WTC11 (cell line): ENCODE results near the gene SYT17. TPM values are rescaled to one million over a fixed set of nuclear protein-coding genes. Genes with fewer than 3 reads are reported as not detected.

Experiments
- ATAC-seq: fragments of 200-7000 bp; cut with Tn5 transposase; 2 replicates; pipeline ENCODE4 v1.10.0; 2021; ENCODE audit warnings: mild to moderate bottlenecking, moderate library complexity
- CTCF ChIA-PET: fragments of 300-600 bp; sonication (Branson Sonifier 250); formaldehyde crosslinking; loops from one replicate; lab custom pipeline; 2021; ENCODE audit warnings: antibody characterized with exemption; lab: Charles Lee
- POLR2A ChIA-PET: fragments of 350-600 bp; sonication (Branson Sonifier 250); formaldehyde crosslinking; loops from one replicate; lab custom pipeline; 2021; ENCODE audit warnings: antibody characterized with exemption; lab: Charles Lee
- DNase-seq: peaks from one replicate; pipeline ENCODE4 v3.0.0; 2021; ENCODE audit warnings: low spot score
- H3K27ac Mint-ChIP-seq: 2 replicates; pipeline ENCODE4 v1.8.0; 2021; ENCODE audit warnings: mixed read lengths
- H3K27me3 Mint-ChIP-seq: 2 replicates; pipeline ENCODE4 v1.8.0; 2021; ENCODE audit warnings: low read depth, mild to moderate bottlenecking, moderate library complexity, mixed read lengths
- H3K36me3 Mint-ChIP-seq: 2 replicates; pipeline ENCODE4 v1.8.0; 2021; ENCODE audit warnings: mixed read lengths
- H3K4me1 Mint-ChIP-seq: 2 replicates; pipeline ENCODE4 v1.8.0; 2022; ENCODE audit warnings: mixed read lengths
- H3K4me3 Mint-ChIP-seq: 2 replicates; pipeline ENCODE4 v1.8.0; 2021; ENCODE audit warnings: mild to moderate bottlenecking, moderate library complexity, mixed read lengths
- H3K9me3 Mint-ChIP-seq: 2 replicates; pipeline ENCODE4 v1.8.0; 2021; ENCODE audit warnings: mixed read lengths
- ATF1 ChIP-seq: sonication (generic); formaldehyde crosslinking; IDR thresholded peaks from 2 replicates; pipeline ENCODE4 v1.8.1; 2023; ENCODE audit warnings: mild to moderate bottlenecking, moderate library complexity, missing genetic modification reagents
- ATF3 ChIP-seq: sonication (generic); formaldehyde crosslinking; conservative IDR thresholded peaks from 2 replicates; pipeline ENCODE4 v1.8.1; 2022; ENCODE audit warnings: mild to moderate bottlenecking, missing genetic modification reagents
- ATF6 ChIP-seq: sonication (generic); formaldehyde crosslinking; IDR thresholded peaks from 2 replicates; pipeline ENCODE4 v1.8.1; 2023; ENCODE audit warnings: mild to moderate bottlenecking, missing genetic modification reagents
- E2F4 ChIP-seq: sonication (generic); formaldehyde crosslinking; IDR thresholded peaks from 2 replicates; pipeline ENCODE4 v1.8.1; 2022; ENCODE audit warnings: low read depth, mild to moderate bottlenecking, moderate library complexity, missing genetic modification reagents, borderline replicate concordance
- E2F5 ChIP-seq: sonication (generic); formaldehyde crosslinking; IDR thresholded peaks from 2 replicates; pipeline ENCODE4 v1.8.1; 2022; ENCODE audit warnings: mild to moderate bottlenecking, moderate library complexity, missing genetic modification reagents
- ELF4 ChIP-seq: sonication (generic); formaldehyde crosslinking; IDR thresholded peaks from 2 replicates; pipeline ENCODE4 v1.8.1; 2022; ENCODE audit warnings: low read depth, mild to moderate bottlenecking, moderate library complexity, missing genetic modification reagents
- EMX1 ChIP-seq: fragments of 250-450 bp; sonication (Bioruptor Pico); IDR thresholded peaks from 2 replicates; pipeline ENCODE4 v1.8.0; 2021; ENCODE audit warnings: mild to moderate bottlenecking
- ESRRA ChIP-seq: sonication (generic); formaldehyde crosslinking; IDR thresholded peaks from 2 replicates; pipeline ENCODE4 v1.8.1; 2022; ENCODE audit warnings: mild to moderate bottlenecking, missing genetic modification reagents, borderline replicate concordance
- FOXK1 ChIP-seq: sonication (generic); formaldehyde crosslinking; IDR thresholded peaks from 2 replicates; pipeline ENCODE4 v1.8.0; 2022; ENCODE audit warnings: mild to moderate bottlenecking, moderate library complexity, missing genetic modification reagents
- GRHL2 ChIP-seq: fragments of 250-450 bp; sonication (Bioruptor Pico); IDR thresholded peaks from 2 replicates; pipeline ENCODE4 v1.8.0; 2022; ENCODE audit warnings: mild to moderate bottlenecking, moderate library complexity; ENCODE audit not compliant: insufficient replicate concordance, severe bottlenecking
- JAZF1 ChIP-seq: fragments of 250-450 bp; sonication (Bioruptor Pico); IDR thresholded peaks from 2 replicates; pipeline ENCODE4 v1.9.0; 2021; ENCODE audit warnings: moderate library complexity, mild to moderate bottlenecking, inconsistent platforms
- KAT7 ChIP-seq: sonication (generic); formaldehyde crosslinking; IDR thresholded peaks from 2 replicates; pipeline ENCODE4 v1.8.1; 2023; ENCODE audit warnings: missing genetic modification reagents, mild to moderate bottlenecking, borderline replicate concordance
- MLX ChIP-seq: sonication (generic); formaldehyde crosslinking; IDR thresholded peaks from 2 replicates; pipeline ENCODE4 v1.8.1; 2023; ENCODE audit warnings: mild to moderate bottlenecking, missing genetic modification reagents, moderate library complexity
- NR1H2 ChIP-seq: sonication (generic); formaldehyde crosslinking; IDR thresholded peaks from 2 replicates; pipeline ENCODE4 v1.9.0; 2021; ENCODE audit warnings: mild to moderate bottlenecking, moderate library complexity, missing genetic modification reagents
- PRDM15 ChIP-seq: sonication (generic); formaldehyde crosslinking; IDR thresholded peaks from 2 replicates; pipeline ENCODE4 v1.8.0; 2022; ENCODE audit warnings: missing genetic modification reagents
- PRRX2 ChIP-seq: fragments of 250-450 bp; sonication (Bioruptor Pico); IDR thresholded peaks from 2 replicates; pipeline ENCODE4 v1.8.0; 2021; ENCODE audit warnings: mild to moderate bottlenecking
- SOX15 ChIP-seq: fragments of 250-450 bp; sonication (Bioruptor Pico); IDR thresholded peaks from 2 replicates; pipeline ENCODE4 v1.9.0; 2021; ENCODE audit warnings: mild to moderate bottlenecking
- STAT6 ChIP-seq: sonication (generic); formaldehyde crosslinking; conservative IDR thresholded peaks from 2 replicates; pipeline ENCODE4 v1.8.1; 2023; ENCODE audit warnings: mild to moderate bottlenecking, low read depth, missing genetic modification reagents, moderate library complexity
- TCF7 ChIP-seq: sonication (generic); formaldehyde crosslinking; IDR thresholded peaks from 2 replicates; pipeline ENCODE4 v1.8.0; 2022; ENCODE audit warnings: mild to moderate bottlenecking, low read depth, missing genetic modification reagents, moderate library complexity
- ZMAT4 ChIP-seq: fragments of 250-450 bp; sonication (Bioruptor Pico); IDR thresholded peaks from 2 replicates; pipeline ENCODE4 v1.9.0; 2021; ENCODE audit warnings: mild to moderate bottlenecking
- ZNF232 ChIP-seq: sonication (generic); formaldehyde crosslinking; IDR thresholded peaks from 2 replicates; pipeline ENCODE4 v1.8.0; 2022; ENCODE audit warnings: mild to moderate bottlenecking, missing genetic modification reagents
- ZNF396 ChIP-seq: fragments of 250-450 bp; sonication (Bioruptor Pico); IDR thresholded peaks from 2 replicates; pipeline ENCODE4 v1.8.0; 2021; ENCODE audit warnings: mild to moderate bottlenecking, moderate library complexity, borderline replicate concordance
- total RNA-seq: library from RNA; stranded (reverse); gene quantifications from 3 replicates; pipeline ENCODE4 v1.2.3, GENCODE V29; 2021

The SYT17 gene
- total RNA-seq, 1 experiment from 2014 or later: 5.5 TPM

GRCh38 chr16:19235886-19236285, 67.8 kb downstream of the SYT17 start:
- H3K9me3 Mint-ChIP-seq: peaks cover 37% of the 10 kb centered on the region
- DNase-seq: no peak
- peaks cover 5% of the 10 kb centered on the region; the same call in 1 of the 2 replicates for H3K4me1 Mint-ChIP-seq
- H3K27me3 Mint-ChIP-seq: peaks cover 2% of the 10 kb centered on the region; the same call in 1 of the 2 replicates
- H3K27ac Mint-ChIP-seq: no peak overlapping the region
- no peak overlapping the region for H3K4me3 Mint-ChIP-seq
- ChIA-PET CTCF (no interaction called here), POLR2A (no interaction called here)
- peaks cover 21% of the 10 kb centered on the region for H3K36me3 Mint-ChIP-seq
- ATAC-seq: no peak
- no peak for TF ChIP-seq E2F4
- no peak for TF ChIP-seq EMX1 (CRISPR knock-in tag)
- TF ChIP-seq ATF1 (CRISPR knock-in tag): no peak
- TF ChIP-seq ATF6 (CRISPR knock-in tag): no peak
- no peak for TF ChIP-seq ATF3 (CRISPR knock-in tag)
- TF ChIP-seq JAZF1 (CRISPR knock-in tag): no peak
- TF ChIP-seq SOX15 (CRISPR knock-in tag): no peak
- no peak for TF ChIP-seq TCF7 (CRISPR knock-in tag)
- no peak for TF ChIP-seq STAT6

GRCh38 chr16:19236561-19237209, 68.6 kb downstream of the SYT17 start:
- ATAC-seq: no peak
- Mint-ChIP-seq H3K27ac (no peak overlapping the region), H3K4me3 (no peak overlapping the region), H3K36me3 (peaks cover 21% of the 10 kb centered on the region), H3K9me3 (peaks cover 37% of the 10 kb centered on the region), H3K27me3 (peaks cover 2% of the 10 kb centered on the region; the same call in 1 of the 2 replicates), H3K4me1 (peaks cover 3% of the 10 kb centered on the region; the same call in 1 of the 2 replicates)
- no peak for DNase-seq
- POLR2A ChIA-PET: no interaction called here
- CTCF ChIA-PET: no interaction called here
- TF ChIP-seq KAT7 (no peak), ZMAT4 (CRISPR knock-in tag) (no peak), ZNF396 (CRISPR knock-in tag) (no peak), PRDM15 (CRISPR knock-in tag) (no peak), FOXK1 (CRISPR knock-in tag) (no peak), MLX (CRISPR knock-in tag) (no peak), NR1H2 (CRISPR knock-in tag) (no peak), E2F5 (CRISPR knock-in tag) (no peak), GRHL2 (CRISPR knock-in tag) (no peak), PRRX2 (no peak), ELF4 (CRISPR knock-in tag) (no peak), ZNF232 (CRISPR knock-in tag) (no peak), E2F4 (no peak), ESRRA (CRISPR knock-in tag) (no peak)
